GM19438 (cell line): ENCODE results near the gene UCKL1.
"Not testable (repeated sequence)": the region's sequence is repeated elsewhere in the genome, so short reads cannot be mapped to it uniquely, and the experiment has no call there.

Experiments
- ATAC-seq: cut with Tn5 transposase; IDR thresholded peaks from one replicate; pipeline ENCODE4 v1.9.1; 2021; ENCODE audit warnings: low read depth; ENCODE audit not compliant: unreplicated experiment

UCKL1 gene

DNA sequence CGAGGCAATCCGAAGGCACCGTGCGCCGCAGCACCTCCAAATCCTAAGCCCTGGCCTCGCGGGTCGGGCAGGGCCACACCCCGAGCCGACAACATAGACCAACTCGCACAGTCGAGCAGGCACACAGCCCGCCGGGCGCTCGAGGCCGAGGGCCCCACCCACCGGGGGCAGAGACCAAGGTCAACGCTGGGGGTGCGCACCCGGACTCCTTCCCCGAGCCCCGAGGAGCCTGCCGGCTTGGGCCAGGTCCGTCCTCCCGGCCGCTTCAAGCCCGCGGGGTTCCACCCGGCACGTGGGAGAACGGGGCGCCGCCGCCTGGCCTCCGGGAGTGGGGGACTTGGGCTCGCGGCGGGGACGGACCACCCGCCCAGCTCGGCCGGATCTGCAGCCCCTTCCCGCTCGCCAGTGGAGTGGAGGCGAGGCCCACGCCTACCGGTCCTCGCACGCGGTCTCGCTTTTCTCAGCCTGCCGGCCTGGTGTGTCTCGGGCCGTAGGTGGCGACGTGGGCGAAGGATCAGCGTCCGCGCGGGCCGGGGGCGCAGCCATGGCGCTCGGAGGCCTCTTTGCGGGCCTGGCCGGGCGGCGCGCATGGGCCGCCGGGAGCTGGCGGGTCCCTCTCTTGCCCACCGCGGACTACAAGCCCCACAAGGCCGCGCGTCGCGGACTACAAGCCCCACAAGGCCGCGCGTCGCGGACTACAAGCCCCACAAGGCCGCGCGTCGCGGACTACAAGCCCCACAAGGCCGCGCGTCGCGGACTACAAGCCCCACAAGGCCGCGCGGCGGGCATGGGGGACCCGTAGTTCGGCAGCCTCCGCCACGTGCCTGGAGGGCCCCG lies at the start of gene UCKL1:
UCKL1 (minus strand) TSS at position 590 of the 837 bp plus-strand sequence; CDS start at position 546, 44 bp downstream.
- peak; percentile 57 for ATAC-seq

DNA sequence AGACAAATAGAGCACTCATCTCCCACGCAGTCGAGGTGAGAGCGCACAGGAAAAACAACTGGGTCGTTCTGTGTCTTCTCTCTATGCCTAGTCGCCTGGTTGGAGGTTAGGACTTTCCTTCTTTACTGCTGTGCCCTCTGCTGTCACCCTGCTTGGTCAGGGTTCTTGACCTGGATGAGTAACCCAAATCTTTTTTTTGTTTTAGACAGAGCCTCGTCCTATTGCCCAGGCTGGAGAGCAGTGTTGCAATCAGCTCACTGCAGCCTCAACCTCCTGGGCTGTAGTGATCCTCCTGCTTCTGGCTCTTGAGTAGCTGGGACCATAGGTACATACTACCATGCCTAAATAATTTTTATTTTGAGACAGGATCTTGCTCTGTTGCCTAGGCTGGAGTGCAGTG lies 49.2 kb upstream of the UCKL1 start:
- ATAC-seq, result no peak

DNA sequence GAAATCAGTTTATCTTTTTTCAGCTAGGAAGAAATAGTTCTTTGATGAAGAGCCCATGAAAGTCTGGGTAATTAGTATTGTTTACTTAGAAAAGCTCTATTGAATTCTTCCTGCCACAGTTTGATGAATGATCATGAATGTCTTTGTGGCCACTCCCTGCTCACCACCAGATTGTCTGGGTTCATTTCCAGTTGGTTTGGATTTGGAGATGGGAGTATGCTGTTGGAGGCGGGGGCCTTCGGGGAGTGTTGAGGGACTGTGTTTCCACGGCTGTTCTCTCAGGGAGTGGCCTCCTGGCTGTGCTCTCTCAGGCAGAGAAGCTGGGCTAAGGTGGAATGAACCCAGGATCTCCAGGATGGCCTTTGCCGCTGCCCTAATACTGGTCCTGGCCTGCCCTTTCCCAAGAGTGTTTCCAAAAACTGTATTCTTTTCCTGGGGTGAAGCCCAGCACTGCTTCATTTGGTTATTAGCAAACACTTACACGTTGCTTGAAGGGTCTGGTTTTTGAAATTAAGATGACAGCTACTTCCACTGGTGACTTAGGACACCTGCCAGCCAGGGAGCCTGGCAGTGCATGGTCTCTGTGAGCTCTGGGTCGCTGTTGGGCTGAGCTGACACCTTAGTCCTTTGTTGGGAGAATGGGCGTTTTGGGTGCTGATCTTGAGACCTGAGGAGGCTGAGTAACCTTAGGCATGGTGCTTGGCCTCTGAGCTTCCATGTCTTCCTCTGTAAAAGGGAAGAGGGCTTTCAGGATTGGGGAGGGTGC lies 47.9 kb upstream of the UCKL1 start:
- ATAC-seq, result no peak

DNA sequence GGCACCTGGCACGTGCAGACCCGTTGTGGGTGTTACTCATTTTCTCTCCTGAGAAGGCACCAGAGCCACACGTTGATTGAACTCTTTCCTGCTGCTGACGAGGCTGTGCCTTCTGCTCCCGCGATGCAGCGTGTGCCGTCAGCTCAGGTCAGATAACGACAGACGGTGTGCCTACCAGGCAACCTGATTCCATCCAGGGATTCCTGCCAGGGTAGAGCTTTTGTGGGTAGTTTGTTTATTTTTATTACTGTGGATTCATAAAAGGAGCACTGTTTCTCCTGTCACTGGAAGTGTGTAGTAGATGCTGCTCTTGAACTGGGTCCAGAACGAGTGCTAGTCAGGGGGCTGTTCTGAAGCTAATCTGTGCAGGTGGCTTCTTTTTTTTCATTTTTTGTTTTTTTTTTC lies 45.4 kb upstream of the UCKL1 start:
- ATAC-seq, result no peak

DNA sequence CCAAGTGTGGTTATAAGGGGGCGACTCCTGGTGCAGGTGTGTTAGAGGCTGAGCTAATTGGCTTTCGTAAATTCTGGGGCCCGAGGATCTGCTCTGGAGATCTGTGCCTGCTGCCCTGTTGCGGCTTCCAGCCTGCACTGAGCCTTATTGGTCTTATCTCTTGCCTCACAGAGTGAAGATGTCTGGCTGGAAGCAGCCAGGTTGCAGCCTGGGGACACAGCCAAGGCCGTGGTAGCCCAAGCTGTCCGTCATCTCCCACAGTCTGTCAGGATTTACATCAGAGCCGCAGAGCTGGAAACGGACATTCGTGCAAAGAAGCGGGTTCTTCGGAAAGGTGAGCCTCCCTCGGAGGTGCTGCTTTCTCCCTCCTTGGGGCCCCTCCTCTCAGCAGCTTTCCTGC lies 44.7 kb upstream of the UCKL1 start:
- ATAC-seq, result no peak

DNA sequence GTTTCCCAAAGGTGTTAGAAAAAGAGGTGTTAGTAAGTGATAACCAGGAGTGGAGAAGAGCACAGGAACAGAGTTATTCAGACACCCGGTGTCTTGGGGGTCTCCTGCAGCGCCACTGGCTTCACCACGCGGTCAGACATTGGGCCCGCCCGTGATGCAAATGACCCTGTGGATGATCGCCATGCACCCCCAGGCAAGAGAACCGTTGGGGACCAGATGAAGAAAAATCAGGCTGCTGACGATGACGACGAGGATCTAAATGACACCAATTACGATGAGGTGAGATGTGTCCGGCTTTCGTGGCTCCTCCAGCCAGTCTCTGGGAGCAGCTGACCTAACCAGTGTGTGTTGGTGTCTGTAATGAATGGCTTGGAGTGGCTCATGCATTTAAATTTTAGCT lies 26.7 kb upstream of the UCKL1 start:
- no peak for ATAC-seq

DNA sequence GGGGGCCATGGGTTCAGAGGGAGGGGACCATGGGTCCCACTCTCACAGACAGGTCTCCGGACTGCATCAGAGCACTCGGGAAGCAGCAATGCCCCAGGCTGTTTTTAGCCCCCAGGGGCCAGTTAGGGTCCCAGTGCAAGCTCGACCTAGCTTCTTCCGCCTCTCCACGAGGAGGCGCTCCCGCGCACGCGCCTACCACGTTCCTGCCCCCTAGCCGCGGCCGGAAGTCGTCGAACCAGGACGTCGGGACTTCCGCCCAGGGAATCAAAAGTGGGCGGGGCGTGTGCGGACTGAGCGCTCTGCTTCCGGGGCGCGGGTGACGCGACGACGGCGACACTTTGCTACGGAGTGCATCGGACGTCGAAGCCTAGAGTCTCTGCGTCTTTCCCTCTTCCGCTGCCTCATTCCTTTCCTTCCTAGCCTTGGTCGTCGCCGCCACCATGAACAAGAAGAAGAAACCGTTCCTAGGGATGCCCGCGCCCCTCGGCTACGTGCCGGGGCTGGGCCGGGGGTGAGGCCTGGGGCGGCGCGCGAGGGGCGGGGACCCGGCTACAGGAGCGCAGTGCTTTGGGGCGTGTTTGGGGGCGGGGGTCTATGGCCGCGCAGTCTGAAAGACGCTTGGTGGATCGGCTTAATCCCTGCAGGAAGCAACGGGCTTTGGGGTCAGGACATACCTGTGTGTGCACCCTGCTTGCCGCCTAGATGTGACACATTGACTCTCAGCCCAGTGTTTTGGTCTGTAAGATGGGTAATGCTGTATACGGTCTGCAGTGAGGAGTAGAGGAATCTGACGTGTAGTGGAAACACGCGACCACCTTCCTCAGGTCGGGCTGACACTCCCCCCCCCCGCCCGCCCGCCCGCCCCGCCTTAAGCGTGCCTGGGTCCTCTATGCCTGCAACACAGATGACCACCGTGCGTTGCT lies 24.9 kb upstream of the UCKL1 start, which contains the start of gene PRPF6:
PRPF6 (plus strand) TSS at position 327 of the 923 bp plus-strand sequence; CDS start at position 441, 114 bp downstream.
- ATAC-seq, result peak; percentile 46

DNA sequence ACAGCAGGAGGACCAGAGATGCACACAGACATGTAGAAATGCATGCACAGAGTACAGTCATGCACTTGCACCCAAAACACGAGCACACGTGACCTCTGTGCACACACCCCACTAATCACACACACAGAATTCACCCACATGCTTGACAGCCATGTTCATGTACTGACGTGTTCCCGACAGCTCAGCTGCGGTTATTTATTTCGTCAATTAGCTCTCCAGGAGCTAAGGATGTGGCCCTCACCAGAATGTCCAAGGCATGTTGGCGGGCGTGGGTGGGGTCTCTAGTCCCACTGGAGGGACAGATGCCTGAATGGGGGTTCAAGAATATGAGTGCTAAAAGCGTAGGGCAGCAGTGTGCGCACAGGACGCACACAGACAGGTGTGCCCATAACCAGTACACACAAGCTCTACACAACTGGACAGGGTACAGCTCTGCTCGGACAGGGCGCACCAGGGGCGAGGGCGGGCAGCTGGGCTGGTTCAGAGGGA lies 24.1 kb upstream of the UCKL1 start:
- ATAC-seq, result peak; percentile 2

DNA sequence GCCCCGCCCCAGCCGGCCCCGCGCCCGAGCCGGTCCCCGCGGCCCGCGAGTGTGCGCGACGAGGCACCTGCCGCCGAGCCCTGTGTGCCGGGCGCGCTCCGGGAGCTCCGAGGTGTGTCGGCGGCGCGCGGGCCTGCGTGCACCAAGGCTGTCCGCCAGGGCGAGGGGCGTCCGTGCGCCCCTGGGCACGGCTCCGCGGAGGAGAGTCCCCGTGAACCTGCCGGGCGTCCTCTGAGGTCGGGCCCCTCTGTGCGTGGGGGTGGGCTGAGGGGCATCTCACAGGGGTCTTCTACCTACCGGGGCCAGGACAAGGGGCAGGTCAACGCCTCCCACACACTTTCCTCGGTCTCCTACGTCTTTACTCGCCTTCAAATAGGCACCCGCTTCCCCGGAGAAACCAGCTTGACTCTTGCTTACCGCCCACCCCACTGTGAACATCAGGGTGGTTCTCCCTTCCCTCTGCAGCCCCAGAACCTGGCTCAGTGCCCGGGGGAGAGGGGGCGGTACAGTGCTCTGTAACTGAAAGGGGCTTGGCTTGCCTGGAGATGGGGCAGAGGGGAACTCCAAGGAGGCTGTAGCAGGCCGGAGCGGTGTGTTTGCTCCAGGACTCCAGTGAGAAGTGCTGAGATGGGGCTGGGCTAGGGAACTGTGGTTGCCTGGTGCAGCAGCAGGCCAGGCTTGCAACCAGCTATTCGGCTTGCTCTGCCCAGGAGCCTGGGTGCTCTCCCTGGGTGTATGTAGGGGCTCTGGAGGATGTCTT lies 23.5 kb upstream of the UCKL1 start, which contains the start of gene SAMD10:
SAMD10 (minus strand) TSS at position 86 of the 760 bp plus-strand sequence. CDS start 175 bp downstream, outside the sequence.
- no peak for ATAC-seq

DNA sequence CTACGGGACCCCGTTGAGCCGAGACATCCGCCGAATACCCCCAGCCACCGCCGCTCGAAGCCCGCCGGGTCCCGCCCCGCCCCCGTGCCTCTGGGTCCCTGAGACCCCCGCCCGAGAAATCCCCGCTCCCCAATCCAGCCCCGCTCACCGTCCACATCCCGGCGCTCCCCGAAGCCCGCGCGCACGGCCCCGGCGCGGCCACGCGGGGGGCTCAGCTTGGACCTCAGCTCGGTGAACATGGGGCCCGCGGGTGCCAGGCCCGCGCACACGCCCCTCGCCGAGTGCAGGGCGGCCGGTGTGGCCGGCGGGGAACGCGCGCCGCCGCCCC lies 23.0 kb upstream of the UCKL1 start:
- ATAC-seq, result no peak

DNA sequence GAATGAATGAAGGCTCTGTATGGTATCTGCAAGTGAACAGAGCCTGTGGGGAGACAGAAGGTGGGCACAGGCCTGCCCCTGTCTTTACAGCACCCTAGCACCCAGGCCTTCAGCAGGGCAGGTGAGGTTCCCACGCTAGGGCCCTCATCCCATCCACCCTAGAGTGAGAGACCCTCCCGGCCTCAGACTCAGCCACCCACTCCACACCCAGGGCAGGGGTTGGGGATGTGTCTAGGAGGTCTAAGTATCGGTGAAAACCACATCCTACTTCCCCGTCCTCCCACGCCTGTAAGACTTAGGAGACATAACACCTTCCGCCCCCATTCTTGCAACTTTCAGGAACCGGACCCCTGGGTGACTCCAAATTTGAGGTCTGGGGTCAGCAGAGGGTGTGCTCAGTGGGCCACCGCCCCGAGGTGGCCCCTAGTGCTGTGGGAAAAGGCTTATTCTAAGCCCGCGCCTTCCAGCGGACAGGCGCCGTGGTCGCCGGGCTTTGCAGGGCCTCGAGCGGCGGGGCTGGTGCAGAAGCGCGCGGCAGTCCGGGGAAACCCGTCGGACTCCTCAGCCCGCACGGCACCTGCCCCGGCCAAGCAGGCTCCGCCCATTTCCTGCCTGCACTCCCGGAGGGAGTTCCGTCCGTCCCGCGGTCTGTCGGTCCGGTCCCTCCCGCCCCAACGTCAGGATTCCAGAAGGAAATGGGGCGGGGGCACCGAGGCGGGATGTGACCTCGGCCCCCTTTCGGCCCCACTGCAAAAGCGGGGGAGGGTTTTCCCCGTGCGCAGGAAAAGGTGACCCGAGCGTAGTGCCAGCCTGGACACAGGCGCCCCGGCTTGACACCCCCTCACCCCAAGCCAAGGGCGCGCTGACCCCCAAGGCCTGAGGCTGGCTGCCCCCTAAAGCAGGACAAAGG lies 22.4 kb upstream of the UCKL1 start:
- ATAC-seq, result peak; percentile 45

DNA sequence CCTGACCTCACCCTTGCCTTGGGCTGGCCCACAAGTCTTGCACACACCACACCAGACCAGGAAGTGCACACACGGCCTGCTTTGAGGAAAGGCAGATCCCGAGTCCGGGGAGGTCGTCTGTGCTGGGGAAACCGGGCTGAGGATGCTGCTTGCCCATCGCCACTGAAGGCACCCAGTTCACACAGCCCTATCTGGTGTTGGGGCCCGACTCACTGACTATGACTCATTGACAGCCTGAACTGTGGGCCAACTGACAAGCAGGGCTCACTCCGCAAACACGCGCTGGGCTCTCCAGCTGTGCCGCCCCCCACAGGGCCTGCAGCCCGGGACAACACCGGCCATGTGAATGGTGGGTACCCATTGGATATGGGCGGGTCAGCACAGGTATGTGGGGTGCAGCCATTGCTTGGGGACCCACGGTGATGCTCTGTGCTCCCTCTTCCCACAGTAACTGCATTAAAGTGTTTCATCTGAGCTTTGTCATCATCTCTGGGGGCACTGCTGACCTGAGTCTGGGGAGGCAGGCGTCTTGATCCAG lies 21.6 kb upstream of the UCKL1 start:
- ATAC-seq, result no peak

DNA sequence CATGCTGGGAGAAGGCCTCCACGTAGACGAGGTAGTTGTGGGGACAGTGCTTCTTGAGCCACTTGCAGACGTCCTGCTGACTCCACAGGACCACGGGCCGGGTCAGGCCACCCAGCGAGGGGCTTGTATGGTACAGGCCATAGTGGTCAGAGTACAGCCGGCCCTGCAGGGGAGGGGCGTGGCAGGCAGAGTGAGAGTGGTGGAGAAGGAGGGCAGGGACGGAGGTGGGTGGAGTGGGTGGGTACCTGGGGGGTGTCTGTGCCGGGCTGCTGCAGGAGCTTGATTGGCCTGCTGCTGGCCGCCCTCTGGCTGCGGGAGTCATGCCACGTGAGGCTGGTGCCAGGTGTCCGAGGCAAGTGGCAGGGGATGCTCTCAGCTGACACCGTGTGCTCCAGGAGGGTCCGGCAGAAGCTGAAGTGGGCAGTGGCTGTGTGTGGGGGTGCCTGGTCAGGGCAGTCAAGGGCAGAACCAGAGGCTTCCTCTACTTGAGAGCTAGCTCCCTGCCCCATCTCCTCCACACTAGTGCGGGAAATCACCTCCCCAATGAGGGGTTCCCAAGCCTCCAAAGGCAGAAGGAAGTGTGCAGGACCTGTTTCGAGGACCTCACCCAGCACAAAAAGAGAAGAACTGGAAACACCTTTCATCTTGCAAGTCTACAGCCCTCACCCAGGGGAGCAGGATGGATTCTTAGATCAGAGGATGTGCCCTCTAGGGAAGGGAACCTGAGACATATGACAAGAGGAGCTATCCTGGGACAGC lies 20.9 kb upstream of the UCKL1 start:
- no peak for ATAC-seq

DNA sequence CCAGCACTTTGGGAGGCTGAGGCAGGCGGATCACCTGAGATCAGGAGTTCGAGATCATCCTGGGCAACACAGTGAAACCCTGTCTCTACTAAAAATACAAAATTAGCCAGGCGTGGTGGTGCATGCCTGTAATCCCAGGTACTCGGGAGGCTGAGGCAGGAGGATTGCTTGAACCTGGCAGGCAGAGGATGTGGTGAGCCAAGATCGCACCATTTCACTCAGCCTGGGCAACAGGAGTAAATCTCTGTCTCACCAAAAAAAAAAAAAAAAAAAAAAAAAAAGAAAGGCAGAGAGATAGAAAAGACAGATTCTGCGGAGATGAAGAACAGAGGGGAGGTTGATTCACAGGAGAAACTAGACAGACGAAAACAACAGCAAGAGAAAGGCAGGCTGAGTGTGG lies 20.3 kb upstream of the UCKL1 start:
- not testable (repeated sequence) for ATAC-seq

DNA sequence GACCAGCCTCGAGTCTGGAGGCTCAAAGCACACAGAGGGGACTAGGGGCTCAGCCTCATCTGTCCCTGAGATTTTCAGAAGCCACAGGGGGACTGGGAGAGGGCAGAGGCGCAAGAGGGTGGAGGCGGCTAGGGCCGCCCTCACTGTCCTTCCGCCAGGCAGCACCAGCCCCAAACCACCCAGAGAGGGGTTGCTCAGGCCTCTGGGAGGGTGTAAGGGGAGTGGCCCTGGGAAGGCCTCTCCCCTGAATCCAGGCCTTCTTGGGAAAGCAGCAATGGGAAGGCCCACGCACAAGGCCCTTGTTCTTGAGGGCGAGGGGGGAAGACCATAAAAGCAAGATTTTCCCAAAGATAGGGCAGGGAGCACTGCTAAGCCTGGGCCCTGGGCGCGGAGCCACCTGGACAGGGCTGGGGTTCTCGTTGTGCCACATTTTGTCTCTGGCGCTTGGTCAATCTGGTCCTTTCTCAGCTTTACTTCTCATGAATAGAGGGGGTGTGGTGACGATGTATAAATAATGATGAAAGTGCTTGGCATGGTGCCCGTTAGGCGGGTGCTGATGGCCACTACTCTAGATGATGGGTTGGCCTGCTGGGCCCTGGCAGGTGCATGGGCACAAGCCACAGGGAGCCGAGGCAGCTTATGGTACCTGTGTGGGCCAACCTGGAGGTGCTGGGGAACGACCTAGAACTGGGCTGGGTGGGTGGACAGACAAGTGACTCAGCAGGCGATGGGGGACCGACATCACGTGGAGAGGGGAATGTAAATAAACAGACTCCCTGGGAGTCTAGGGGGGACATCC lies 18.4 kb upstream of the UCKL1 start:
- ATAC-seq, result no peak

DNA sequence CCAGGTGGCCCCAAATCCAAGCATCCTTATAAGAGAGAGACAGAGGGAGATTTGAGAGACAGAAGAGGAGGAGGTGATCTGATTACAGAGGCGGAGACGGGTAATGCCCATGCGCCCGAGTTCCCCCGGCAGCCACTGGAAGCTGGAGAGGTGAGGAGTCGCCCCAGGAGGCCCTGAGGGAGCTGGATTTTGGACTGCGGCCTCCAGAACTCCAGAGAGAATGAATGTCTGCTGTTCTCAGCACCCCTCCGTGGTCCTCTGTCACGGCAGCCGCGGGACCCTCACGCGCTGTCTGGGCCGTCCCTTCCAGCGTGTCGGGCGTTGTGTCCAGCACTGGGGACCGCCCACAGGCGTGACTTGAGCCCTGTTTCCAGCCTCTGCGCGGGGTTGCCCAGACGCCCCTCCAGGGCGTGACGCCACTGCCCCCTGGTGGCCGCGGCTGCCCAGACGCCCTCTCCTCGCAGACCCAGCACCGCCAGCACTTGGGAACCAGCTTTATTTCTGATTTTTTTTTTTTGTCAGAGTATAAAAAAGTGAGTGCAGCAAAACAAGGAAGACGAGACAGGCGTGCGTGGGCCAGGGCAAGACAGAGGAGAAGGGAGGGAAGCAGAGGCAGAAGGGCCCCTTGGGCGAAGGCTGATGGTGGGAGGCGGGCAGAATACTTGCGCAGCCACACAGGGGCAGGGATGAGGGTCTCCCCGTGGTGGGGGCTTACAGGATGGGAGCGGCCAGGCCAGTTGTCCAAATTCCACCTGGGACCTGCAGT lies 17.6 kb upstream of the UCKL1 start:
- ATAC-seq, result no peak
